ENCODE measurements around the gene SGCE.

GRCh38 chr7:94591176-94591575 lies 64.8 kb downstream of the SGCE start:
- no peak for TF ChIP-seq CTCF (IDR thresholded peaks at IDR 0.05 in 2 of 3, conservative IDR thresholded peaks at IDR 0.05 in 1 of 3; ENCODE audit: control insufficient read depth in 2 of 3, extremely low read depth in 1 of 3, insufficient read depth in 1 of 3, low read depth in 3 of 3, low read length in 3 of 3)
- TF ChIP-seq JUNB (IDR thresholded peaks at IDR 0.05) = no peak
- no peak for TF ChIP-seq ZBTB33 (IDR thresholded peaks at IDR 0.05)
- TF ChIP-seq ZNF274 (IDR thresholded peaks at IDR 0.05; ENCODE audit: insufficient read depth, insufficient read length) = no peak
- no peak for TF ChIP-seq ATF2 (IDR thresholded peaks at IDR 0.05; ENCODE audit: low read length)
- no peak for TF ChIP-seq CEBPZ (IDR thresholded peaks at IDR 0.05; ENCODE audit: low read depth, low read length)
- no peak for TF ChIP-seq ETV6 (conservative IDR thresholded peaks at IDR 0.05 in 1 of 2, IDR thresholded peaks at IDR 0.05 in 1 of 2; ENCODE audit: borderline replicate concordance in 1 of 2, low read depth in 1 of 2)
- no peak for TF ChIP-seq ZBTB11 (CRISPR knock-in tag; IDR thresholded peaks at IDR 0.05)
- no peak for TF ChIP-seq BRCA1 (IDR thresholded peaks at IDR 0.05; ENCODE audit: low read depth, low read length)
- no peak for TF ChIP-seq SIX5 (IDR thresholded peaks at IDR 0.05; ENCODE audit: low read depth, low read length, severe bottlenecking)
- TF ChIP-seq NR2C2 (IDR thresholded peaks at IDR 0.05; ENCODE audit: borderline replicate concordance, control insufficient read depth, insufficient read length, low read depth) = no peak
- TF ChIP-seq POLR2A (IDR thresholded peaks at IDR 0.05; ENCODE audit: low read depth, low read length) = no peak
- TF ChIP-seq RFX5 (IDR thresholded peaks at IDR 0.05; ENCODE audit: low read depth, low read length) = no peak
- no peak for TF ChIP-seq JUND (IDR thresholded peaks at IDR 0.05; ENCODE audit: low read depth, low read length)

Data from GM12878 (cell line).